ENCODE measurements around the gene CATSPERE. TPM values are rescaled to one million over a fixed set of nuclear protein-coding genes. Genes with fewer than 3 reads are reported as not detected.

Gene CATSPERE, protein sequence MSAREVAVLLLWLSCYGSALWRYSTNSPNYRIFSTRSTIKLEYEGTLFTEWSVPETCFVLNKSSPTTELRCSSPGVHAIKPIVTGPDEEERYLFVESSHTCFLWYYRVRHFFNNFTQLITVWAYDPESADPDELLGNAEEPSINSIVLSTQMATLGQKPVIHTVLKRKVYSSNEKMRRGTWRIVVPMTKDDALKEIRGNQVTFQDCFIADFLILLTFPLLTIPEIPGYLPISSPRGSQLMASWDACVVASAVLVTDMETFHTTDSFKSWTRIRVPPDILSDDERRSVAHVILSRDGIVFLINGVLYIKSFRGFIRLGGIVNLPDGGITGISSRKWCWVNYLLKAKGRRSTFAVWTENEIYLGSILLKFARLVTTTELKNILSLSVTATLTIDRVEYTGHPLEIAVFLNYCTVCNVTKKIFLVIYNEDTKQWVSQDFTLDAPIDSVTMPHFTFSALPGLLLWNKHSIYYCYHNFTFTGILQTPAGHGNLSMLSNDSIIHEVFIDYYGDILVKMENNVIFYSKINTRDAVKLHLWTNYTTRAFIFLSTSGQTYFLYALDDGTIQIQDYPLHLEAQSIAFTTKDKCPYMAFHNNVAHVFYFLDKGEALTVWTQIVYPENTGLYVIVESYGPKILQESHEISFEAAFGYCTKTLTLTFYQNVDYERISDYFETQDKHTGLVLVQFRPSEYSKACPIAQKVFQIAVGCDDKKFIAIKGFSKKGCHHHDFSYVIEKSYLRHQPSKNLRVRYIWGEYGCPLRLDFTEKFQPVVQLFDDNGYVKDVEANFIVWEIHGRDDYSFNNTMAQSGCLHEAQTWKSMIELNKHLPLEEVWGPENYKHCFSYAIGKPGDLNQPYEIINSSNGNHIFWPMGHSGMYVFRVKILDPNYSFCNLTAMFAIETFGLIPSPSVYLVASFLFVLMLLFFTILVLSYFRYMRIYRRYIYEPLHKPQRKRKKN
- total RNA-seq = 0.64 TPM

DNA sequence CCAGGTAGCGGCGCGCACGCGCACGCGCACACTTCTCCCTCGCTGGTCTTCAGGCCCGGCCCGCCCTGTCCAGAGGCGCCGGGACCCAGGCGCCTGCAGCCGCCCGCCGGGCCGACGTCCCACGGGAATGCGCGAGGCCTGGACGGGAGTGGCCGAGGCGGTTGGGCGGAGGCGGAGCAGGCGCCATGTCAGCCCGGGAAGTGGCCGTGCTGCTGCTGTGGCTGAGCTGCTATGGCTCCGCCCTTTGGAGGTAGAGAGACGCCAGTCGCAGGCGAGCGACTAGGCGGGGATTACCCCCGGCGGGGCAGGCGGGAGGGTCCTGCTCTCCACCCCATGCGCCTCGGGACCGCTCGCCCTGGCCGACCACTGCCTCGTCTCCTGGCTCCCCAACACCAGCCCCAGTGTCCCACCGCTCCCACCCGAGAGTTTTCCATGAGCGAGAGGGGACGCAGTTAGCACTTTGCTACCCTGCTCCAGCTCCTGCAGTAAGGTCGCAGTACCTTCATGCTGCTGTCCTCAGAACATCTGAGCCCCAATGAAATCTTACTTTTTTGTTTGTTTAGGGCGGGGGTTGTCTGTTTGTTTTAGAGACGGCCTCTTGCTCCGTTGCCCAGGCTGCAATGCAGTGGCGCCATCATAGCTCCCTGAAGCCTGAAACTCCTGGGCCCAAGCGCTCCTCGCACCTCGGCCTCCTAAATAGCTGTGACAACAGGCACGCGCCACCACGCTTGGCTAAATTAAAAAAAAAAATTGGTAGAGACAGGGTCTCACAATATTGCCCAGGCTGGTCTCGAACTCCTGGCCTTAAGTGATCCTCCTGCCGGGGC lies at the start of gene CATSPERE:
Gene CATSPERE (plus strand): TSS at position 29 of the 827 bp plus-strand sequence. CDS start 157 bp downstream, at position 186.
- ATAC-seq = peak; percentile 99

DNA sequence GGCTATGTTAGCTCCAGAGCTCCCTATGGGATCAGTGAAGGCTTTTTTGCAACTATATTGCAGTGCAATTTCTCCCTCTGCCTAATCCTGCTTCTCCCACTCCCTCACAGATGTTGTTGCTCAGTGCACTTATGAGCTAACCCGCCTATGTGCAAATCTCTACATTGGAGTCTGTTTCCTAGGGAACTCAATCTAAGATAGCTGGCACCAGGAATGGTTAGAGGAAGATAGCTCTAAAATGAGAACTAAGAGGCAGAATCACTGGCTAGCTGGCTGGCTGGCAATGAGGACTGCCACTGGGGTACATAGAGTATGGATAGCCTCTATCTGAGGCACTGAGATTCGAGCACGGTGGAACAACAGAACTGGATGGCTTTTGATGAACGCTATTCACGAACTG lies 48.9 kb upstream of the CATSPERE start:
- ATAC-seq = no peak

DNA sequence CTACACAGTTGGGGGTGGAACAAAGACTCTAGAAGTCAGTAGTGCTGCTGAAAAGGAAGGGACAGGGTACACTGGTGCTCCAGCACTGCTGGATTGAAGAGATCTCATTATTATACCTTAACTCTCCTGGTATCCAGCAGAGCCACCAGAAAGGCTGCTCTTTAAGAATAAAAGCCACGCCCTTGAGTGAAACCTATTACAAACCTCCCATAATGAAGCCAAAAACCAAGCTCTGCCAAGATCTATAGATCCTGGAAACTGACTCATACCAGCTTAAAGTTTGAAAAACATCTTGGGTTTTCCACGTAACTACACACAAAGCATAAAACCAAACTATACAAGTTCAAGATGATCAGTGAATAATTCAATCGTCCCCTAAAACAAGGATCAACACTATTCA lies 47.3 kb upstream of the CATSPERE start:
- peak; percentile 68 for ATAC-seq

DNA sequence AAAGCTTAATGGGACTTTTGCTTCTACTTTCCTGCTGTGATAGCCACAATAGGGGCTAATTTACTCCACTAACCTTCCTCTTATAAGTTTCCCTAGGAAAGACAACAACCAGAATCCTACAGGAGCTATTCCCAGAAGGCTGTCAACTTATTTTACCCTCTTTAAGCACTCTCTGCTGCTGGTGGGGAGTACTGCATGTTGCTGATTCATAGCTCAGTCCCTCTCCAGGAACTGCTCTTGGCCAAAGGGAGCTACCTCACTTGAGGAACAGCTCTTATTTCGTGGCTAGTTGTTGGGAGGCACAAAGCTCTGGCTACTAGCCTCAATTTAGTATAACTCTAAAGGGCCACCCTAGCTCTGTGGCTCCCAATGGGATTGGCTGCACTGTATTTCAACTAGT lies 46.5 kb upstream of the CATSPERE start:
- peak; percentile 70 for ATAC-seq

DNA sequence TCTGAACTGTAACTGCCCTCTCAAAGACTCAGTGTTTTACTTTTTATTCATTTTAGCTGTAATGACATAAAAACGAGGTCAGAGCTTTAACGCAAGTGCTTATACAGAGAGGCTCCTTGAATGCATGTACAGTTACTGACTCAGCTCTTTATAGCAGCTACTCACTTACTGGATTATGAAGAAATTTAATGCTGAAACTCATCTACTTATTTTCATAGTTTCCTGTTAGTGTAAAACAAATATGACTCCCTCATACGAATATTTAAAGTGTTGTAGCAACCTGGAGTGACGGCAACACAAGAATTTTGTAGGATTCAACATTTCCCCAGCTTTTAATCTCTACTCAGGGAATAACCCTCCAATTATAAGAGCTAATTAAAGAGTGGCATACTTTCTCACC lies 42.0 kb upstream of the CATSPERE start:
- ATAC-seq = no peak

DNA sequence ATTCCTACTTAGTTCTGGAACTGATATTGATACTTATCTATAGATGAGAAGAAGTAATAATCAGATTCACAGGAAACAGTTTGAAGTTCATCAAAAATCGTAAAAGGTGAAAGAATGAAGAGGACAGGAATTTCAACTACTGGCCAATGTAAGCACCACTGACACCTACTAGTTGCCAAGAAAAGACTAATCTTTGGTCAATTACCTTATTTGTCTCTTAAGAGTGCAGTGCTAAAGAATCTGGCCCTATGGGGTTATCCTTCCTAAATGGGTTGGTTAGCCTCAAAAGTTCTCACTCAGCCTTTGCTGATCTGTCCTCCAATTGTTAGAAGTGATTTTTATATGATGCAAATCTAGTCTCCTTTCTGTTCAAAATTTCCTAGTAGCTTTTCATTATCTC lies 38.9 kb upstream of the CATSPERE start:
- ATAC-seq = no peak

DNA sequence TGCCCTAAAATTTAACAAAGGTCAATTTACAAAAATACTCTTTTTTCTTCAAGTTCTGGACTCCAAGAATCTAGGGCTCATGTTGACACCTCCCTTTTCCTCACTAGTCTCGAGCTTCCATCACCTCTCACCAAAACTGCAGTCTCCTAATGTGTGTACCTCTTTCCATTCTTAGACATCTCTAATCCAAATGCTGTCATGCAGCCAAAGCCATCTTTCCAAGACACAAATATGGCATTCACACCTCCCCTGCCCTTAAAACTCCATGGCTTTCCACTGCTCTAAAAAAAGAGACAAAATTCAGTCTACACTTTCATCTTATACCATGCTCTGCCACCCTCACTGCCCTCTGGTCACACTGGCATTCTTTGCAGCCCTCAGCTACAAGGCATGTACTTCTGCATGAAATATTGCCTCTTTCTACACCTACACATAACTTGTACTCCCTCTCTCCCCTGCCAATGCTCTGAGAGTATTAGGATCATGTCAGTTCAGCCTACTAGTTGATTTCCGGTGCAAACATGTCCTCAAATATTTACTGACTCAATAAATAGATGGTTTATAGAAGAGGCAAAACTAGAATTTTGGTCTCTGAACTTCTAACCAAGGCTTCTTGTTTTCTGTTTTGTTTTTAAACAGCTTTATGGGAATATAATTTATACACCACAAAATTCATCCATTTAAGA lies 36.3 kb upstream of the CATSPERE start:
- no peak for ATAC-seq

DNA sequence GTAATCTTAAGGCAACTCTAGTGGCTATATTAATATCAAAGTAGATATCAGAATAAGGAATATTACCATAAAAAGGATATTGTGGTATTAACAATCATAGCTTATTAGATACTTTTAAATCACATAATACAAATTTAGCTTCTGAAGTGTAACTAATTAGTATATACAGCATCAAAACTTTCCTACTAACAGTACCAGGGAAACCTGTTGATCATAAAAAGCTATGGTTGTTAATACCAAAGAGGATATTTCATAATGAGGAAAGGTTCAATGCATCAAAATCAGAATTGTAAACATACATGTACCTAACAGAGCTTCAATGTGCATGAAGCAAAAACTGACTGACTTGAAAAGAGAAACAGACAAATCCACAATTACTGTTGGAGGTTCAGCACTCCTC lies 33.4 kb upstream of the CATSPERE start:
- ATAC-seq = no peak

DNA sequence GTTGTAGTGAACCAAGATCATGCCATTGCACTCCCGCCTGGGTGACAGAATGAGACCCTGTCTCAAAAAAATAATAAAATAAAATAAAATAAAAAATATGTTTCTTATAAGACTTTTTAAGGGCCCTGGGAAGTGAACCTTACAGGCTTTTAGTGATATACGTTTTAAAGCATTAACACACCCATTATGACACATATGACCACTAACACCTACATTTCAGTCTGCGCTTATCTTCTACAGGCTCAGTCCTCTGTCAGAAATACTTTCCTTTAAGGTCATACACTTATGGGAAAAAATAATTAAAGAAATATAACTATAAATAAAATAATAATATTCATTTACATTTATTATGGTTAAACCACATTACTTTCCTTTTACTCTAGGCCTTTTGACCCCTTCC lies 31.3 kb upstream of the CATSPERE start:
- ATAC-seq = no peak

DNA sequence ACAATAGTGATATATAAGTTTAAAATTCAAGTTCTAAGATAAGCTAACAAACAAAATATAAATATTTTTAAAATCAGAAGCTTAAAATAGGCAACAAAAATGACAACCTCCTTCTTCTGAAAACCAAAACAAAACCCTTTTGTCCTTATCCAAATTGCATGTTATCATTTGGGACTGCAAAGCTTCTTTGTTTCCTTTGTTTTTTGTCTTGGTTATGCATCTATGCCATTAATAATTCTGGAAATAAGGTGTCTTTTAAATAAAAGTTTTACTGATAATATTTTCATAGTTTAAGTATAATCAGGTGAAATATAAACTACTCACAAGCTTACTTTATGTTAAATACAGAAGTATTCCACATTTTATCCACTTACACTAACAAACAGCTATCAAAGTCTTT lies 29.9 kb upstream of the CATSPERE start:
- no peak for ATAC-seq

DNA sequence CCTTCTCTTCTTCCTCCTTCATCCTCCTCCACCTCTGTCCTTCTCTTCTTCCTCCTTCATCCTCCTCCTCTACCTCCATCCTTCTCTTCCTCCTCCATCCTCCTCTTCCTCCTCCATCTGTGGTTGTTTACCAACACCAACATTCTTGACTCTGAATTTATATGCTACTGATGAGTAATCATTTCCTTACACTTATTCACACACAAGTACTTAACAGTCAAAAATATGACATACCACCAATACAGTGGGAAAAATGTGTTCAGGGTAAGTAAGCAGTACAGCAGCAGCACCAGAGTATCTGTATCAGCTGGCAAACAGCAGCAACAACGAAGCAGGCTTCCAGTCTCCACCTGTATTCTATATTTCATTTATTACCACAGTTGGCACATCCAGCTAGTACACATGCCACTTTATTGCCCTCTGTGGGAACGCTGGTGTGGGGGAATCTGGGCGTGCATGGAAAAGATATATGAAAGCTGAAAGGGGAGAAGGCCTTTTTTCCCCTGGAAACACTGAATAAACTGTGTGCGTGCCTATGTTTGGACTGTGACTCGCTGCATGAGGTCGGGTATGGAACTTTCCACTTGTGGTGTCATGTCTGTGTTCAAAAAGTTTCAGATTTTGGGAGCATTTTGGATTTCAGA lies 25.4 kb upstream of the CATSPERE start:
- ATAC-seq = no peak

DNA sequence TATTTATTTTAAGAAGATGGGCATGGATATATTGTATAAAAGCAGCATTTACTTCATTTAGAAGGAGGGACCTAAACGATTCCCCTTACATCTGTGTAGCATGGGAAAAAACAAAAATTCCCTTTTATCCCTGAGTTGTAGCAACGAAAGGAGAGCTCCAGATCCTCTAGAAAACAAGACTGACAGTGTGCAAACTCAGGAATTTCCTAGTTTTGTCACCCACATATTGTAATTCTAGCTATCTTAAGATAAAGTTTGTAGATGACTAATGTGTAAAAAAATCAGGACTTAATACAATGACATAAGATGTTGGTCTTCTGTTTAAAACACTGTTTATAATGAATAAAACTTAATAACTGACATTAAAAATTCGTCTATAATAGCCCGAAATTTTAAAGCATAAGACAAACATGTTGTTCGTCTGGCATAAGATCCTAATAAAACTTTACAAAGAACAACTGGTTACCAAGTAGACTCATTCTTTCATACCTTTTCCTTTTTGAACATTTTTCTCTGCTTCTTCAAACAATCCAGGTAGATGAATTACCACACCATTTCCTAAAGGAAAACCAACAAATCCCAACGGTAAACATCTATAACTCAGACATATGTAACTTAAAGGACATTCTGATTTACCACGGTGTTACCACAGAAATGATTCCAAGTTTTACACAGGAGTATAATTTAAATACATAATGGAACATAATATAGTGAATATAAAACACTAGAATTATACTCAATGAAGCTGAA lies 24.6 kb upstream of the CATSPERE start:
- no peak for ATAC-seq

DNA sequence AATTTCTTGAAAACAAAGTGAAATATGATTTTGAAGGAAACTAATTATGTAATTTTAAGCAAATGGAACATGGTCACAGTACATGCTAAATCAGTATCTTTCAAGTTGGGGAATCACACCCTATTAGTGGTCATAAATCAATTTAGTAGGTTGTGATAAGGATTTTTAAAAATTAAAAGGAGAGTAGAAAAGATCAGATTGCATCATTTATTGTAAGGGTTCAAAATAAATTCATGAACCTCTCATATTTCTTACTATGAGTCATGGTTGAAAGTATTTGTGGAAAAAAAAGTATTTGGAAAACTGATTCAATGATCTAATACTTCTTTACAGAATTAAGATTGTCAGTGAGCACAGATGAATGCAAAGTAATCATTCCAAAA lies 24.0 kb upstream of the CATSPERE start:
- ATAC-seq = no peak

DNA sequence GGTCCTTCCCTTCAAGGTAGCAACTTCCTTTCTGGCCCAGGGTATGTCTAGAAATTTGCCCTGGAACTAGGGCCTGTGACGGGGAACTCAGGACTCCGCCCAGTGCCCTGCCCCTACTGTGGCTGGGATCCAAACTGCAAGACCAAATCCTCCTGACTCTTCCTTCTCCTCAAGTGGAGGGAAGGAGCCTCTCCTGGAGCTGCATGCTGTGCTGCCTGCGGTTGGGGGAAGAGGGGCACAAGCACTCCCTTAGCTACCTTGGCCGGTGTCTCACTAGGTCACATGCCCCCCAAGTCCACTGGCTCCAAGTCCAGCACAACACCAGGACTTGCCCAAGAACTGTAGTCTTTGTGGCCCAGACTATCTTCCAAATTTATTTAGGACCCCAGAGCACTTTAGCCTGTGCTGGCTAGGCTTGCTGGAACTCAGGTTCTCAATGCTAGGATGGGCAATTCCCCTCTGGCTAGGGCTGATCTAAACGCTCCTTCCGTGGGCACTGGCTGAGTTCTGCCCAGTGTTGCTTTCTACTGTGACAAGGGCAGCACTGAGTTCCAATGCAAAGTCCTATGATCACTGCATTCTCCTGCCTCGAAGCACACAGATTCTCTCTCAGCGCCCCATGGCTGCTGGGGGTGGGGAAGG lies 21.6 kb upstream of the CATSPERE start:
- ATAC-seq = peak; percentile 81

DNA sequence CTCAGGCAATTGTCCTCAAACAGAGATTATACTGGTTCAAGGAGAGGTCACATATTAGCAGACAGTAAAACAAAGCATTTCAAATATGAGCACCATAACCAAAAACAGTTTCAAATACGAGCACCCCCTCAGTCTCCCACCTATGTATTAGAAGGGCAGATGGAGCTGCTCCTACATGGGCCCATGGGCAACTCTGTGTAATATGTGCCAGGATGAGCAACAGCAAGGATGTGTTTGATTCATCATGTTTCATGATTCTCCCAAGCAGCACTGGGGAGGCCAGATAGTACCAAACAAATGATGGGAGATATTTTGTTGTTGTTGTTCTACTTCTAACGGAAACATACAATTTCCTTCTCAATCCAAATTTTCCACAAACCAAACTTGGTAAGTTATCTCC lies 18.2 kb upstream of the CATSPERE start:
- ATAC-seq = no peak

DNA sequence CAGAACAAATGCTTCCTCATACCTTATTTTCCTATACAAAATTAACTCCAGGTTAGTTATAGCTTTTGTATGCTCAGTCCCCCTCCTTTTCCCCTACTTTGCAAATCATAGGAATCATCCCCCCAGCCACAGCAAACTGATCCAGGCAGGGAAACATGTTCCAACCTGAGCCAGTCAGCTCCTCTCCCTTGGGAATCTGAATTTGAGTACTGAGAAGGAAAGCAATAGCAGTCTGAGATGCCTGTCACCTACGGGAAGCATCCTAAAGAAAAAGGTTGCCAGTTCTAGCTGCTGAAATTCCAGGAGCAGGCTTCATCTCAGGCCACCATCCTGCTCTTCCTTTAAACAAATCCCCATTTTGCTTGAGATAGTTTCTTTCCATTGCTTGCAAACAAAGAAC lies 16.2 kb upstream of the CATSPERE start:
- no peak for ATAC-seq

DNA sequence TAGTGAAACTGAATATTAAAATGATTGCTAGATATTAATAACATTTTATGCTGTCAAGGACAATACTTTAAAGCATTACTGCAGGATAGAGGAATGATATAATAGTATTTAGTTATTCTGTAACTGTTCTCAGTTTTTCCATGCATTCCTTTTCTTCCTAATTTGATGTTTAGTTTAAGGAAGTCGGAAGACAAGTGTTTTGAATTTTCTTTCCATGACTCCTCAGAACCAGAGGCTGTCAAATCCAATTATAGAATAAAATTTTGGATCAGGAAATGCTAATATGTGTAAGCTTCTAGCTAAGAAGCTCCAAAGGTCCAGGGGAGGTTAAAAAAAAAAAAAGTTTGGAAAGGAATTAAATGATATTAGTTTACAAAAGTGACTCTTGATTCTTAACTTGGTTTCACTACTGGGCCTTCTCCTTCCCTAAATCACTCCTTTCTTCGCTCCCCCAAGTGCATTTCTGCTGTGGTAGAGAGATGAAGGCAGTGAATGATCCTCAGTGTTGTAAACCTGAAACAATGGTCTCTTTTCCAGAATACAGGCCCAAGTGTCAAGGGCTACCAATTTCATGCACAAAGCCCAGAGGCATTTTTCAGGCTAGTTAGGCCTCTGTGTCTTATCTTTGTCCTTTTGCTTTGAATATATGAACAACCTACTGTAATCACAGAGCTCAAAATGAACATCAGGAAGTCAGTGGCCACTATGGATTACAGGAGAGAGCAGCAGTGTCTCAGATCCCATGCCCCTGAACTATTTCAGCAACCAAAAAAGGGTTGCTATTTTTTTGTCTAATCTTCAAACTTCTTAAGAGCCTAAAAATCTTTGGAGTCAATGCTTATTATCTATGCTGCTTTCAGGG lies 15.5 kb upstream of the CATSPERE start:
- ATAC-seq = no peak

DNA sequence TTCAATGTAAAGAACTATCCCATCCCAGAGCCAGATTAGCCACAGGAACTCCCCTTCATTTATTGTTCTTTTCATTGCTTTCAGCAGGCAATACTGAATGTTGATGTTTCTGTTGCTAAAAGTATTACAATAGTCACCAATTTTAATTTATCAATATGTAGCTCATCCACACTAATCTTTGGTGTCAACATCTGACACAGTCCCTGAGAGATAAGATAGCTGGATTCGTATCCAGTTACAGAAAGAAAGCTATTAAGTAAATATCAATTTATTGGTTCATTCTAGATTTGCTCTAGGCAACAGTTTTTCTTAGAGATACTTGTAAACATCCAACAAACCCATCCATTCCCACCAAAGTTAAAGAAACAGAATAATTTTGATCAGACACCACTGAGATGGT lies 14.0 kb upstream of the CATSPERE start:
- no peak for ATAC-seq

DNA sequence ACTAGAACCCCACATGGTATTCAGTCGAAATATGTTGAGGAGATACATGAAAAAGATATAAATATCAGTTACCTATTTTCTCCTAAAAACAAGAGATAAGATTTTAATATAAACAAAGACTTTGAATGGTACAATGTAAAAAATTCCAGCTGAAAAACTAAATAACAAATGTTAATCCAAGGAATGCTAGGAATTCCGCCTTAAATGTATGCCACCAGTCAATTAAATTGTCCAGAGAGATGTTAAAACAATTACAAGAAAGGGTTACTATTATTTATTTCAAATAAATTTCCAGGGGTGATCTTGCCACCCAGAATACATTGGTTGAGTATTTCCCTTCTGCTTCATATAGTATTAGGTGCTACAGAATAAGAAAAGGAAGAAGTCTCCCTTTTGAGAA lies 13.5 kb upstream of the CATSPERE start:
- no peak for ATAC-seq
